Measurements from ENCODE around the gene CLP1.

The CLP1 gene

DNA sequence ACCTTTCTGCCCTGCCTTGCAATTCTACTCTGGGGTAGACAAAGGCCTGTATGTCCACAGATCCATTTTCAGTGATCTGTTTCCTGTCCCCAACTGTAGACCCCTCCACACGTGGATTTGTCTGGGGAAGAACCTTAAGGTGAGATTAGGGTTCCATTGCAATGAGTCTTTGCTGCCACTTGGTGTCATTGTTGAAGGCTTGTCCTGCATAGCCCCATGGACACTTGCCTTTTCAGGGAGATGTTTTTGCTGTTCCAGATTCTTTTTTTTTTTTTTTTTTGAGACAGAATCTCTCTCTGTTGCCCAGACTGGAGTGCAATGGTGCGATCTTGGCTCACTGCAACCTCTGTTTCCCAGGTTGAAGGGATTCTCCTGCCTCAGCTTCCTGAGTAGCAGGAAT is 38.2 kb upstream of the CLP1 start:
- Histone ChIP-seq H3K27ac (ENCODE audit: low read depth, low read length) (no peak overlapping the region), H3K79me2 (ENCODE audit: control insufficient read depth, low read length) (no peaks in the 10 kb centered on the region), H3K9me2 (replicated peaks; ENCODE audit: control insufficient read depth, low read length) (no peaks in the 10 kb centered on the region), H3K27me3 (ENCODE audit: control insufficient read depth, low read length) (peaks cover 5% of the 10 kb centered on the region), H3F3A (ENCODE audit: control insufficient read depth, insufficient read depth) (no peaks in the 10 kb centered on the region), H3K9me3 (ENCODE audit: control insufficient read depth, insufficient read depth, low read length) (peaks cover 13% of the 10 kb centered on the region), H3K4me3 (ENCODE audit: low read length) (no peak overlapping the region), H4K20me1 (ENCODE audit: control insufficient read depth, insufficient read depth, low read depth, low read length) (no peaks in the 10 kb centered on the region), H3K4me2 (ENCODE audit: low read length) (no peak overlapping the region), H3K36me3 (ENCODE audit: control insufficient read depth, low read length) (no peaks in the 10 kb centered on the region), H3K4me1 (ENCODE audit: control insufficient read depth, low read length) (no peaks in the 10 kb centered on the region)
- TF ChIP-seq, protein P1, sequence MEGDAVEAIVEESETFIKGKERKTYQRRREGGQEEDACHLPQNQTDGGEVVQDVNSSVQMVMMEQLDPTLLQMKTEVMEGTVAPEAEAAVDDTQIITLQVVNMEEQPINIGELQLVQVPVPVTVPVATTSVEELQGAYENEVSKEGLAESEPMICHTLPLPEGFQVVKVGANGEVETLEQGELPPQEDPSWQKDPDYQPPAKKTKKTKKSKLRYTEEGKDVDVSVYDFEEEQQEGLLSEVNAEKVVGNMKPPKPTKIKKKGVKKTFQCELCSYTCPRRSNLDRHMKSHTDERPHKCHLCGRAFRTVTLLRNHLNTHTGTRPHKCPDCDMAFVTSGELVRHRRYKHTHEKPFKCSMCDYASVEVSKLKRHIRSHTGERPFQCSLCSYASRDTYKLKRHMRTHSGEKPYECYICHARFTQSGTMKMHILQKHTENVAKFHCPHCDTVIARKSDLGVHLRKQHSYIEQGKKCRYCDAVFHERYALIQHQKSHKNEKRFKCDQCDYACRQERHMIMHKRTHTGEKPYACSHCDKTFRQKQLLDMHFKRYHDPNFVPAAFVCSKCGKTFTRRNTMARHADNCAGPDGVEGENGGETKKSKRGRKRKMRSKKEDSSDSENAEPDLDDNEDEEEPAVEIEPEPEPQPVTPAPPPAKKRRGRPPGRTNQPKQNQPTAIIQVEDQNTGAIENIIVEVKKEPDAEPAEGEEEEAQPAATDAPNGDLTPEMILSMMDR (IDR thresholded peaks at IDR 0.05; ENCODE audit: low read depth, low read length, poor library complexity, severe bottlenecking) = peak; percentile 29
- no peak for TF ChIP-seq EZH2phosphoT487 (IDR thresholded peaks at IDR 0.05; ENCODE audit: borderline replicate concordance, low read length)

DNA sequence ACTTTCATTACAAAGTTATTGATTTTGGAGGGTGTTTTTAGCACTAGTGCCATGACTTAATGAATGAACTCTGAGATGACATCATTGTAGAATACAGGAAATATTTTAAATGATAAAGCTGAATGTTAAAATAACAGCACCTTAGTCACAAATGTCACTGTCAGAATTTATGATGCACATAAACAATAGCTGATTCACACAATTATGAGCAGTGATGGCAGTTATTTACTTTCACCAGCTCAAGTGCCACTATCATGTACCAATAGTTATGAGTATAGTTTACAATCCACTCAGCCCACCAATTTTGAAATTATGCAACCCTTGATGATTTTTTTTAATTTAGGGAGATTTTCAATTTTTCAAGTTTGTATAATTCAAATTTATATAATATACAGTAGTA is 37.1 kb upstream of the CLP1 start:
- H3K9me2 ChIP-seq (replicated peaks; ENCODE audit: control insufficient read depth, low read length) = no peaks in the 10 kb centered on the region
- H4K20me1 ChIP-seq (ENCODE audit: control insufficient read depth, insufficient read depth, low read depth, low read length) = no peaks in the 10 kb centered on the region
- H3K9me3 ChIP-seq (ENCODE audit: control insufficient read depth, insufficient read depth, low read length) = peaks cover 13% of the 10 kb centered on the region
- no peak for TF ChIP-seq EZH2phosphoT487 (IDR thresholded peaks at IDR 0.05; ENCODE audit: borderline replicate concordance, low read length)
- TF ChIP-seq, protein P1 (IDR thresholded peaks at IDR 0.05; ENCODE audit: low read depth, low read length, poor library complexity, severe bottlenecking) = no peak
- peaks cover under 1% of the 10 kb centered on the region for H3K27me3 ChIP-seq (ENCODE audit: control insufficient read depth, low read length)
- no peaks in the 10 kb centered on the region for H3K79me2 ChIP-seq (ENCODE audit: control insufficient read depth, low read length)
- no peaks in the 10 kb centered on the region for H3F3A ChIP-seq (ENCODE audit: control insufficient read depth, insufficient read depth)
- H3K27ac ChIP-seq (ENCODE audit: low read depth, low read length) = no peak overlapping the region
- no peaks in the 10 kb centered on the region for H3K4me1 ChIP-seq (ENCODE audit: control insufficient read depth, low read length)
- H3K36me3 ChIP-seq (ENCODE audit: control insufficient read depth, low read length) = no peaks in the 10 kb centered on the region
- H3K4me2 ChIP-seq (ENCODE audit: low read length) = no peak overlapping the region
- H3K4me3 ChIP-seq (ENCODE audit: low read length) = no peak overlapping the region

DNA sequence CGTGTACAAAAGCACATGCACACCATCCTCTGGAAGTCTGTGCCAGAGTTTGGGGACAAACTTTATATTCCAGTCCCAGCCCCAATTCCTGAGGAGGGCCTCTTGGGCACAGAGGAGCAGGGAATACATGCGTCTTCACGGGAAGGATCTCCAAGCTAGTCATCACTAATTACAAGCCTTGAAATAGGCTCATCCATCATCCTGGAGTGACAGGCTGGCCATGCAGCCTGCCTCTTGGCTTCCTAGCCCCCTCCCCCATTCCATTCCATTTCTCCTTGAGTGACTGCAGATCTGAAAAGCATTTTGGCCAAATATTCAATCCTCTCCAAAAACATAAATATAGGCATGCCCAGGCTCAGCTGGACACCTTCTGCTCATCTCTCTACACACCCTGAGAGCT is 35.3 kb upstream of the CLP1 start:
- no peaks in the 10 kb centered on the region for H3K27me3 ChIP-seq (ENCODE audit: control insufficient read depth, low read length)
- H4K20me1 ChIP-seq (ENCODE audit: control insufficient read depth, insufficient read depth, low read depth, low read length) = no peaks in the 10 kb centered on the region
- H3K9me3 ChIP-seq (ENCODE audit: control insufficient read depth, insufficient read depth, low read length) = peaks cover 13% of the 10 kb centered on the region
- no peaks in the 10 kb centered on the region for H3K4me1 ChIP-seq (ENCODE audit: control insufficient read depth, low read length)
- no peak overlapping the region for H3K4me2 ChIP-seq (ENCODE audit: low read length)
- H3K9me2 ChIP-seq (replicated peaks; ENCODE audit: control insufficient read depth, low read length) = no peaks in the 10 kb centered on the region
- TF ChIP-seq, protein P1 (IDR thresholded peaks at IDR 0.05; ENCODE audit: low read depth, low read length, poor library complexity, severe bottlenecking) = no peak
- no peak for TF ChIP-seq EZH2phosphoT487 (IDR thresholded peaks at IDR 0.05; ENCODE audit: borderline replicate concordance, low read length)
- H3F3A ChIP-seq (ENCODE audit: control insufficient read depth, insufficient read depth) = no peaks in the 10 kb centered on the region
- no peak overlapping the region for H3K27ac ChIP-seq (ENCODE audit: low read depth, low read length)
- no peaks in the 10 kb centered on the region for H3K79me2 ChIP-seq (ENCODE audit: control insufficient read depth, low read length)
- no peaks in the 10 kb centered on the region for H3K36me3 ChIP-seq (ENCODE audit: control insufficient read depth, low read length)
- H3K4me3 ChIP-seq (ENCODE audit: low read length) = no peak overlapping the region

DNA sequence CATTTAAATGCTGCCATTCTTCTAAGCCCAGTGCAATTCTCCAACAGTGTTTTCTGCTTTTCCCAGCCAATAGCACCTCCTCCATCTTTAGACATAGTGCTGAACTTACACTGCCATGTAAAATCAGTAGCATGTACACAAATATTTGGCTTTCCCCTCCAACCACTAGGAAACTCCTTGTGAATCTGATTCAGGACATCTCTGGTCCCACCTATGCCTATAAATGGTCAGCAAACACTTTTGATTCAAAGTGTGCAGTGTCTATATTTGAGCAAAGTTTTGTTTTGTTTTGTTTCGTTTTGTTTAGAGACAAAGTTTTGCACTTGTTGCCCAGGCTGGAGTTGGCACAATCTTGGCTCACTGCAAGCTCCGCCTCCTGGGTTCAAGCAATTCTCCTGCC is 32.7 kb upstream of the CLP1 start:
- no peaks in the 10 kb centered on the region for H3K36me3 ChIP-seq (ENCODE audit: control insufficient read depth, low read length)
- H3K4me1 ChIP-seq (ENCODE audit: control insufficient read depth, low read length) = no peaks in the 10 kb centered on the region
- H3K4me2 ChIP-seq (ENCODE audit: low read length) = no peak overlapping the region
- no peak overlapping the region for H3K27ac ChIP-seq (ENCODE audit: low read depth, low read length)
- no peaks in the 10 kb centered on the region for H4K20me1 ChIP-seq (ENCODE audit: control insufficient read depth, insufficient read depth, low read depth, low read length)
- no peaks in the 10 kb centered on the region for H3F3A ChIP-seq (ENCODE audit: control insufficient read depth, insufficient read depth)
- no peaks in the 10 kb centered on the region for H3K9me2 ChIP-seq (replicated peaks; ENCODE audit: control insufficient read depth, low read length)
- TF ChIP-seq, protein P1 (IDR thresholded peaks at IDR 0.05; ENCODE audit: low read depth, low read length, poor library complexity, severe bottlenecking) = no peak
- no peak for TF ChIP-seq EZH2phosphoT487 (IDR thresholded peaks at IDR 0.05; ENCODE audit: borderline replicate concordance, low read length)
- H3K9me3 ChIP-seq (ENCODE audit: control insufficient read depth, insufficient read depth, low read length) = peaks cover 5% of the 10 kb centered on the region
- no peak overlapping the region for H3K4me3 ChIP-seq (ENCODE audit: low read length)
- no peaks in the 10 kb centered on the region for H3K27me3 ChIP-seq (ENCODE audit: control insufficient read depth, low read length)
- no peaks in the 10 kb centered on the region for H3K79me2 ChIP-seq (ENCODE audit: control insufficient read depth, low read length)

Data from DOHH2 (cell line).